ENCODE measurements around the gene TRIP4.
A peak's percentile ranks its signal among the peaks of the same experiment; 100 is the strongest.
"Not testable (repeated sequence)": the region's sequence is repeated elsewhere in the genome, so short reads cannot be mapped to it uniquely, and the experiment has no call there.

TRIP4 gene

GRCh38 chr15:64383760-64384159, 3.9 kb upstream of the TRIP4 start:
- 83 to 100% methylated on average over 1 of the region's 2 CpGs for WGBS, 2 experiments (ENCODE audit: insufficient coverage in 2 of 2)
- no peaks in the 10 kb centered on the region for H3K9me3 ChIP-seq (ENCODE audit: control insufficient read depth, low read length)
- H3K27ac ChIP-seq (ENCODE audit: low read depth, low read length, severe bottlenecking), result no peak overlapping the region
- H3K36me3 ChIP-seq (ENCODE audit: control insufficient read depth, insufficient read depth, low read length), result peaks cover 4% of the 10 kb centered on the region
- H3K4me1 ChIP-seq (ENCODE audit: control insufficient read depth, insufficient read depth, low read length, poor library complexity, severe bottlenecking), result peaks cover 2% of the 10 kb centered on the region
- H3K4me3 ChIP-seq (ENCODE audit: extremely low read depth, insufficient read depth, low read length, poor library complexity, severe bottlenecking), result no peak overlapping the region

DNA sequence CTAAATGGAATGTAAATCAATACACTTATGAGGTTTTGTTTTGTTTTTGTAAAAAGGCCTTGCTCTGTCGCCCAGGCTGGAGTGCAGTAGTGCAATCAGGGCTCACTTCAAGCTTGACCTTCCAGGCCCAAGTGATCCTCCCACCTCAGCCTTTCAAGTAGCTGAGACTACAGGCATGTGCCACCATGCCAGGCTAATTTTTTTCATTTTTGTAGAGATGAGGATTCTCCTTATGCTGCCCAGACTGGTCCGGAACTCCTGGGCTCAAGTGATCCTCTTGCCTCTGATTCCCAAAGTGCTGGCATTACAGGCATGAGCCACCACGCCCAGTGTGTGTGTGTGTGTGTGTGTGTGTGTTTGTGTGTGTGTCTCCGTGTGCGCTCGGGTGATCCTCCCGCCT, 1.3 kb upstream of the TRIP4 start:
- 67 to 85% methylated on average over 1 to 2 of the region's 7 CpGs for WGBS, 2 experiments (ENCODE audit: insufficient coverage in 2 of 2)
- no peak overlapping the region for H3K4me3 ChIP-seq (ENCODE audit: extremely low read depth, insufficient read depth, low read length, poor library complexity, severe bottlenecking)

DNA sequence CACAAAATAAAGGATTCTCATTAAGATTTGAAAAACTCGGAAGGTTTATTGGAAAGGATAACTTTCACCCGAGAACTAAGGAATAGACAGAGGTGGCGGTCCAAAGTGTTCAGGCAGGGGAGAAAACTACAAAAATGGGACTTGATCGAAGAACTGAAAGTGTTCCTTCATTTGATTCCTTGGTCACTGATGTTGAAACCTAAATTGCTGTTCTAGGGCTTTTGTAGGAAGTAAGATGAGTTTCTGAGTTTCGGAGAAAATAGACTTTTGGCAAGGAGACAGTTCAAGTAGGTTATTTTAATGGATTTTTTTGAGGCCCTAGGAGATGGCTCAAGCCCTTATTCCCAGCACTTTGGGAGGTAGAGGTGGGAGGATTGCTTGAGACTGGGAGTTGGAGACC, 1.4 kb downstream of the TRIP4 start:
- H3K36me3 ChIP-seq (ENCODE audit: control insufficient read depth, insufficient read depth, low read length), result peaks cover 12% of the 10 kb centered on the region
- WGBS, 2 experiments (ENCODE audit: insufficient coverage in 2 of 2), result 98% methylated on average over 5 of the region's 5 CpGs
- H3K27ac ChIP-seq (ENCODE audit: low read depth, low read length, severe bottlenecking), result no peak overlapping the region
- no peaks in the 10 kb centered on the region for H3K9me3 ChIP-seq (ENCODE audit: control insufficient read depth, low read length)
- H3K4me1 ChIP-seq (ENCODE audit: control insufficient read depth, insufficient read depth, low read length, poor library complexity, severe bottlenecking), result no peaks in the 10 kb centered on the region
- peak overlapping the region; percentile 92 for H3K4me3 ChIP-seq (ENCODE audit: extremely low read depth, insufficient read depth, low read length, poor library complexity, severe bottlenecking)

More for the DNA sequence above, 1.3 kb upstream of the TRIP4 start:
- Histone ChIP-seq H3K27ac (ENCODE audit: low read depth, low read length, severe bottlenecking) (no peak overlapping the region), H3K4me1 (ENCODE audit: control insufficient read depth, insufficient read depth, low read length, poor library complexity, severe bottlenecking) (no peaks in the 10 kb centered on the region), H3K36me3 (ENCODE audit: control insufficient read depth, insufficient read depth, low read length) (no peaks in the 10 kb centered on the region), H3K9me3 (ENCODE audit: control insufficient read depth, low read length) (no peaks in the 10 kb centered on the region)

GRCh38 chr15:64392471-64392870, 4.8 kb downstream of the TRIP4 start:
- H3K27ac ChIP-seq (ENCODE audit: low read depth, low read length, severe bottlenecking); H3K9me3 ChIP-seq (ENCODE audit: control insufficient read depth, low read length); H3K4me3 ChIP-seq (ENCODE audit: extremely low read depth, insufficient read depth, low read length, poor library complexity, severe bottlenecking); H3K4me1 ChIP-seq (ENCODE audit: control insufficient read depth, insufficient read depth, low read length, poor library complexity, severe bottlenecking): not testable (repeated sequence)
- 90 to 93% methylated on average over 3 of the region's 3 CpGs for WGBS, 2 experiments (ENCODE audit: insufficient coverage in 2 of 2)
- peaks cover 45% of the 10 kb centered on the region for H3K36me3 ChIP-seq (ENCODE audit: control insufficient read depth, insufficient read depth, low read length)

GRCh38 chr15:64396789-64397188, 9.2 kb downstream of the TRIP4 start:
- Histone ChIP-seq H3K36me3 (ENCODE audit: control insufficient read depth, insufficient read depth, low read length) (peaks cover 87% of the 10 kb centered on the region), H3K27ac (ENCODE audit: low read depth, low read length, severe bottlenecking) (no peak overlapping the region), H3K4me3 (ENCODE audit: extremely low read depth, insufficient read depth, low read length, poor library complexity, severe bottlenecking) (no peak overlapping the region), H3K4me1 (ENCODE audit: control insufficient read depth, insufficient read depth, low read length, poor library complexity, severe bottlenecking) (no peaks in the 10 kb centered on the region), H3K9me3 (ENCODE audit: control insufficient read depth, low read length) (no peaks in the 10 kb centered on the region)
- 100% methylated on average over 2 of the region's 5 CpGs; no CpG with 5 or more reads in 1 of the 2 experiments for WGBS, 2 experiments (ENCODE audit: insufficient coverage in 2 of 2)

GRCh38 chr15:64398575-64398974, 10.9 kb downstream of the TRIP4 start:
- H3K4me3 ChIP-seq (ENCODE audit: extremely low read depth, insufficient read depth, low read length, poor library complexity, severe bottlenecking), result no peak overlapping the region
- peaks cover 88% of the 10 kb centered on the region for H3K36me3 ChIP-seq (ENCODE audit: control insufficient read depth, insufficient read depth, low read length)
- no peaks in the 10 kb centered on the region for H3K4me1 ChIP-seq (ENCODE audit: control insufficient read depth, insufficient read depth, low read length, poor library complexity, severe bottlenecking)
- WGBS, 2 experiments (ENCODE audit: insufficient coverage in 2 of 2), result no CpG with 5 or more reads among the region's 2 CpGs
- no peak overlapping the region for H3K27ac ChIP-seq (ENCODE audit: low read depth, low read length, severe bottlenecking)
- H3K9me3 ChIP-seq (ENCODE audit: control insufficient read depth, low read length), result no peaks in the 10 kb centered on the region

- Histone ChIP-seq H3K4me1 (ENCODE audit: control insufficient read depth, insufficient read depth, low read length, poor library complexity, severe bottlenecking) (no peaks in the 10 kb centered on the region), H3K9me3 (ENCODE audit: control insufficient read depth, low read length) (no peaks in the 10 kb centered on the region), H3K27ac (ENCODE audit: low read depth, low read length, severe bottlenecking) (no peak overlapping the region), H3K36me3 (ENCODE audit: control insufficient read depth, insufficient read depth, low read length) (peaks cover 82% of the 10 kb centered on the region), H3K4me3 (ENCODE audit: extremely low read depth, insufficient read depth, low read length, poor library complexity, severe bottlenecking) (no peak overlapping the region)
- WGBS, 2 experiments (ENCODE audit: insufficient coverage in 2 of 2), result 89% methylated on average over 1 of the region's 2 CpGs; no CpG with 5 or more reads in 1 of the 2 experiments
Observed at GRCh38 chr15:64400583-64400982, 12.9 kb downstream of the TRIP4 start.

DNA sequence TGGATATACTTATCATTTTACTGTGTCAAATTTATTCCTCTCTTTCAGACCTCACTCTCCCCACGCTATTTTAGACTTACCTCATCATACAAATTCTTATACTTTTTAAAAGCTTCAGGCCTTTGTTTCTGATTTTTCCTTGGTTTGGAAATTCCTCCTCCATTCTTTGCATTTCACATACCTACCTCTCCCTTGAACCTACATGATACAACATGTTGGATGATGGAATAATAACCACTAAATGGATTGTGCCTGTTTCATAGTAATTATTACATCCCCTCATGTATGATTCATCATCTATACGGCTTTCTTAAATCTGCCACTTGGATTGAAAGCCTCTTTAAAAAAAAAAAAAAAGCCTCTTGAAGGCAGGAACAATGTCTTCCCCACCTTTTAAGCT, 24.6 kb downstream of the TRIP4 start:
- peaks cover 73% of the 10 kb centered on the region for H3K36me3 ChIP-seq (ENCODE audit: control insufficient read depth, insufficient read depth, low read length)
- no peak overlapping the region for H3K27ac ChIP-seq (ENCODE audit: low read depth, low read length, severe bottlenecking)
- no peak overlapping the region for H3K4me3 ChIP-seq (ENCODE audit: extremely low read depth, insufficient read depth, low read length, poor library complexity, severe bottlenecking)
- no peaks in the 10 kb centered on the region for H3K4me1 ChIP-seq (ENCODE audit: control insufficient read depth, insufficient read depth, low read length, poor library complexity, severe bottlenecking)
- WGBS, 2 experiments (ENCODE audit: insufficient coverage in 2 of 2), result 100% methylated on average over 1 to 2 of the region's 2 CpGs
- H3K9me3 ChIP-seq (ENCODE audit: control insufficient read depth, low read length), result no peaks in the 10 kb centered on the region

DNA sequence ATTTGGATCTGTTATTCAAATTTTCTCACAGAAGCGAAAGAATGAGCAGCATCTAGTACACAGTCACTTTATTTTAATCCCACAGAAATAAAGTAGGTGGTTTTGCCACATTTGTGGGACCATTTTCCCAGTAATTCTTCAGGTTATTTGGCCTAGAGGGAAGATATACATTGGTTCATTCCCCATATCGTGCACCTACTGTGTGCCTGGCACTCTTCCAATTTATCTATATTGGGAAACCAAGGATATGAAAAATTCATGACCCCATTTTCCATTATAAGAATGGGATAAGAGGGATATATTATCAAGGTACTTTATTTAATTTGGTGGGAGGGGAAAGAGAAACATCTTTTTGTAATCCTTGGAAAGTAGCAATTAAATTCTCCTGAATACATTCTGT, 35.1 kb downstream of the TRIP4 start:
- no peaks in the 10 kb centered on the region for H3K4me1 ChIP-seq (ENCODE audit: control insufficient read depth, insufficient read depth, low read length, poor library complexity, severe bottlenecking)
- H3K27ac ChIP-seq (ENCODE audit: low read depth, low read length, severe bottlenecking), result no peak overlapping the region
- WGBS, 2 experiments (ENCODE audit: insufficient coverage in 2 of 2), result no CpG with 5 or more reads among the region's 2 CpGs
- H3K4me3 ChIP-seq (ENCODE audit: extremely low read depth, insufficient read depth, low read length, poor library complexity, severe bottlenecking), result no peak overlapping the region
- peaks cover 72% of the 10 kb centered on the region for H3K36me3 ChIP-seq (ENCODE audit: control insufficient read depth, insufficient read depth, low read length)
- no peaks in the 10 kb centered on the region for H3K9me3 ChIP-seq (ENCODE audit: control insufficient read depth, low read length)

DNA sequence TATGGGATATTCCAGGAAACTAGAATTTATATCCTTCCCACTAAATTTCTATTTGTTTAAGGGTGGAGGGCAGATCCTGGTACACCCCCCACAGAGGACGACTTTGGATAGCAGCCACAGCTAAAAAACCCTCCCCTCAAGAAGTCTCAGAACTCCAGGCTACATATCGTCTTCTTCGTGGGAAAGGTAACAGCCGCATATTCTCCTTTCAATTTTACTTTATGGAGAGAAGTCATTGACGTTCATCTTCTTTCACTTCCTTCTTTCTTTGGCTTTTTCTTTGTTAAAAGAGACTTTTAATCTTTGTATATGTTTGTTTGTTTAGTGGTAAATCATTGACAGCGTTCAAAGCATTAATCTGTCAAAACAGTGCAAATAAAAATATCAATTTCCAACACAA, 36.3 kb downstream of the TRIP4 start:
- Histone ChIP-seq H3K4me3 (ENCODE audit: extremely low read depth, insufficient read depth, low read length, poor library complexity, severe bottlenecking) (no peak overlapping the region), H3K27ac (ENCODE audit: low read depth, low read length, severe bottlenecking) (no peak overlapping the region), H3K9me3 (ENCODE audit: control insufficient read depth, low read length) (no peaks in the 10 kb centered on the region), H3K36me3 (ENCODE audit: control insufficient read depth, insufficient read depth, low read length) (peaks cover 73% of the 10 kb centered on the region), H3K4me1 (ENCODE audit: control insufficient read depth, insufficient read depth, low read length, poor library complexity, severe bottlenecking) (no peaks in the 10 kb centered on the region)
- no CpG with 5 or more reads among the region's 6 CpGs for WGBS, 2 experiments (ENCODE audit: insufficient coverage in 2 of 2)

GRCh38 chr15:64425221-64425620, 37.6 kb downstream of the TRIP4 start:
- Histone ChIP-seq H3K4me3 (ENCODE audit: extremely low read depth, insufficient read depth, low read length, poor library complexity, severe bottlenecking) (no peak overlapping the region), H3K9me3 (ENCODE audit: control insufficient read depth, low read length) (no peaks in the 10 kb centered on the region), H3K36me3 (ENCODE audit: control insufficient read depth, insufficient read depth, low read length) (peaks cover 65% of the 10 kb centered on the region), H3K27ac (ENCODE audit: low read depth, low read length, severe bottlenecking) (no peak overlapping the region), H3K4me1 (ENCODE audit: control insufficient read depth, insufficient read depth, low read length, poor library complexity, severe bottlenecking) (peaks cover 5% of the 10 kb centered on the region)
- WGBS, 2 experiments (ENCODE audit: insufficient coverage in 2 of 2), result 80% methylated on average over 1 of the region's 3 CpGs; no CpG with 5 or more reads in 1 of the 2 experiments
